Testis (tissue), 3 donors: Measurements from ENCODE around the gene FARP2. TPM values are rescaled to one million over a fixed set of nuclear protein-coding genes. Genes with fewer than 3 reads are reported as not detected.

ENCODE experiments used
- DNase-seq: peaks from one replicate; pipeline ENCODE4 v3.0.0-alpha.2; 2019
- H3K27ac ChIP-seq, 2 donors: fragments of 200-600 bp; sonication (generic); one replicate each; pipeline ENCODE4 v1.5.1; 2019
- H3K27me3 ChIP-seq: fragments of 200-600 bp; sonication (generic); one replicate; pipeline ENCODE4 v1.5.1; 2019
- H3K36me3 ChIP-seq: fragments of 200-600 bp; sonication (generic); one replicate; pipeline ENCODE4 v1.5.1; 2017; ENCODE audit warnings: low read depth; ENCODE audit errors: missing control alignments
- H3K4me1 ChIP-seq: fragments of 200-600 bp; sonication (generic); one replicate; pipeline ENCODE4 v1.5.1; 2019
- H3K4me3 ChIP-seq, 2 donors: fragments of 200-600 bp; sonication (generic); one replicate each; pipeline ENCODE4 v1.5.1; 2017 to 2019
- H3K9me3 ChIP-seq: fragments of 200-600 bp; sonication (generic); one replicate; pipeline ENCODE4 v1.5.1; 2017
- CTCF ChIP-seq, 3 experiments: fragments of 450-650 bp in 2 of 3; fragments of 200-600 bp in 1 of 3; sonication (generic) in 1 of 3; IDR thresholded peaks; one replicate each; pipeline ENCODE4 v1.5.1; 2016 to 2019; ENCODE audit warnings: antibody characterized with exemption in 3 of 3, mild to moderate bottlenecking in 2 of 3, moderate library complexity in 1 of 3
- POLR2A ChIP-seq: fragments of 450-650 bp; IDR thresholded peaks from one replicate; pipeline ENCODE4 v1.6.1; 2017; ENCODE audit warnings: antibody characterized with exemption, mild to moderate bottlenecking, moderate library complexity
- WGBS, 2 donors: methylation state at CpG; one replicate each; pipeline ENCODE4 v1.1.5; 2018; 5-methylcytosine and 5-hydroxymethylcytosine counted together
- intact Hi-C: fragments of 100-400 bp; cut with DNase I; formaldehyde crosslinking; loops from one replicate; pipeline ENCODE4 v1.15.1; 2023; ENCODE audit warnings: low total_unique reads
- polyA plus RNA-seq: library from polyadenylated mRNA; stranded (reverse); fragments of 350-450 nt; fragmentation: Illumina TruSeq; extraction: RNeasy Lipid Tissue Mini Kit (QIAGEN cat#74804); gene quantifications from one replicate; pipeline ENCODE4 v1.2.3, GENCODE V29; 2014; ENCODE audit warnings: low read depth, low replicate concordance; ENCODE audit not compliant: insufficient read depth
- total RNA-seq, 2 donors: library from RNA; depleted of rRNA; stranded (reverse); fragments of >200 nt; gene quantifications; one replicate each; pipeline ENCODE4 v1.2.3, GENCODE V29; 2016

The FARP2 gene
- total and polyA plus RNA-seq, 3 donors from 2014 or later, result 69.8 to 145 (median 78.1) TPM

DNA sequence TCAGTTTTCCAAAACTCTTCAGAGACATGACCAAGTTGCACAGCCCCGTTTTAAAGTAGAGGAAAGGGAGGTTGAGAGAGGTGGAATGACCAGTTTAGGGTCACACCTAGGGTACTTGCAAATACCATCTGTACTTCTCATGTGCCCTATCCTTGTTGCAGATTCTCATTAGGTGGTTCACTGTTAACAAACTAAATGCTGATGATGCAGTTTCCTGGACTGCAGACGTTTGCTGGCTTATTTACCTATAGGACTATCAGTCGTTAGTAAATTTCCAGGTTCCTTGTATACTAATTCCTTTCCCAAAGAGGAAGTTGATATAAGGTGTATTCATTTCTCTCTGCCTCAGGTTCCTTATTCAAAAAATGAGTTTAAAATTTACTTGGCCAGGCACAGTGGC is 1.4 kb downstream of the FARP2 start:
- WGBS, 2 donors, result 37 to 38% methylated on average over 3 of the region's 3 CpGs
- no peak for TF ChIP-seq CTCF (IDR thresholded peaks at IDR 0.05)
- no peak for TF ChIP-seq POLR2A
- Histone ChIP-seq H3K4me3 (no peak overlapping the region), H3K27me3 (no peaks in the 10 kb centered on the region), H3K9me3 (no peaks in the 10 kb centered on the region), H3K36me3 (no peaks in the 10 kb centered on the region), H3K27ac (no peak overlapping the region), H3K4me1 (peaks cover 16% of the 10 kb centered on the region)
- DNase-seq, result no peak
- intact Hi-C loops, result no loop called here

DNA sequence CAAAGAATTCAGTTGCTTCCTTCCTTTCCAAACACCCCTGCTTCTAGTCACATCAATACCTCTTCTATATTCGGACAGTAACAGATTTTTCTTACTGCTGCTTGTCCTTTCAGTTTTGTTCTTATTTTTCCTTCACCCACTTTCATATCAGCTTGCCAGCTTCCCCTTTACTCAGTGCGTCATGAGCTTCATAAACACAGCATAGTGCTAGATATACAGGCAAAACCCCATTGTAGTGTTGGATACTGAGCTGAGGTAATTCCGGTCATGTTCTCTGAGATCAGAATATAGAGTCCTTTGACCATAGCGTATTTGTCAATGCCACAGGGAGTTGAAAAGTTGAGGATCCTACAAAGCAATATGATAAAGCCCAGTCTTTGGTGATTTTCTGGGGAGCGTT is 2.4 kb downstream of the FARP2 start:
- no peak for DNase-seq
- WGBS, 2 donors, result 74 to 78% methylated on average over 5 of the region's 5 CpGs
- H3K36me3 ChIP-seq, result no peaks in the 10 kb centered on the region
- no peaks in the 10 kb centered on the region for H3K9me3 ChIP-seq
- TF ChIP-seq CTCF (IDR thresholded peaks at IDR 0.05) (no peak), POLR2A (no peak)
- no peak overlapping the region for H3K4me3 ChIP-seq
- intact Hi-C loops, result no loop called here
- H3K4me1 ChIP-seq, result peaks cover 24% of the 10 kb centered on the region
- no peaks in the 10 kb centered on the region for H3K27me3 ChIP-seq
- no peak overlapping the region for H3K27ac ChIP-seq

DNA sequence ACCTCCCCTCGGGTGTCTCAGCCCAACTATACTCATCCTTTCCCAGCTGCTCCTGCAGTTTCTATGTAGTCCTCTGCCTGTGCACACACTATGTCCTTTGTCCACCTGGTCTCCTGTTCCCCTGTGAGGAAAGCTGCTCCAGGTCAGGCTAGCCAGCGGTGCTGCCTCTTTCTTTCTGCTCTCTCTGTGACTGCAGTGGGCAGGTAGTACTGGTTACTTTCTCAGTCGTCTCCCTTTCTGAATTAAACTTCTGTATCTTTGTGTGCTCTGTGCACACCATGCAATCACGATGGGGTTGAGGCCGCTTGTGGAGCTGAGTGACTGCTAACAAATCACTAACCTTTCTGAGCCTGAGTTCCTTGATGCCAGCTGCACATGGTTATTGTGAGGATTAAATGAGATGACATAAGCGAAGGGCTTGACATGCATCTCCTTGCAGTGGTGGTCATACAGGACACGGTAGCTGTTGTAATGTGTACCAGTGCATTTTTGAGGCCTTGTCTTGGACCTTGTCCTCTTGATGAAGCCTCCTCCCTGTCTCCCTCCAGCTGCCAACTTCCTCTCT is 3.5 kb downstream of the FARP2 start:
- Histone ChIP-seq H3K36me3 (no peaks in the 10 kb centered on the region), H3K27me3 (no peaks in the 10 kb centered on the region), H3K27ac (no peak overlapping the region), H3K9me3 (no peaks in the 10 kb centered on the region), H3K4me3 (no peak overlapping the region), H3K4me1 (peaks cover 29% of the 10 kb centered on the region)
- DNase-seq, result no peak
- intact Hi-C loops, result no loop called here
- TF ChIP-seq POLR2A, result no peak
- TF ChIP-seq CTCF (IDR thresholded peaks at IDR 0.05), result no peak
- WGBS, 2 donors, result 76 to 82% methylated on average over 7 of the region's 7 CpGs

DNA sequence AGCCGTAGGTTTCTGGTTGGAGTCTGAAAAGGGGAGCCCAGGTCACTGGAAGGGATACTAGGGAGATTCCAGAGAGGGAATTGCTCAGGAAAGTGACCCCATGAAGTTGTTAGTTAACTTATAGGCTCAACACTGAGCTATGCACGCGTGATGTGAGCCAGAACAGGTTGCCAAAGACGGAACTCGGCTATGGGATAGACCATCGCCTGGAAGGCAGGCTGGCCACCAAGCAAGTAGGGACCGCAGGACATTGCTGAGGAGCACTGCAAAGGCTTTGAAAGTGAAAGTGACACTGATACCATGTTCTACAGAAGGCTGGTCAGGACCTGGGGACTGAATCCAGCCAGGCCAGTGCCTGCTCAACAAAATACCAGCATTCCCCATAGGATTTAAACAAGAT is 7.3 kb downstream of the FARP2 start:
- TF ChIP-seq POLR2A, result no peak
- no peak for TF ChIP-seq CTCF (IDR thresholded peaks at IDR 0.05)
- peaks cover 18% of the 10 kb centered on the region for H3K4me1 ChIP-seq
- no peaks in the 10 kb centered on the region for H3K9me3 ChIP-seq
- no peak overlapping the region for H3K4me3 ChIP-seq
- 58 to 68% methylated on average over 7 of the region's 7 CpGs for WGBS, 2 donors
- peak overlapping the region in 1 of 2 donors; percentile 3 for H3K27ac ChIP-seq
- no peaks in the 10 kb centered on the region for H3K36me3 ChIP-seq
- no peak for DNase-seq
- H3K27me3 ChIP-seq, result no peaks in the 10 kb centered on the region
- intact Hi-C loops, result no loop called here

DNA sequence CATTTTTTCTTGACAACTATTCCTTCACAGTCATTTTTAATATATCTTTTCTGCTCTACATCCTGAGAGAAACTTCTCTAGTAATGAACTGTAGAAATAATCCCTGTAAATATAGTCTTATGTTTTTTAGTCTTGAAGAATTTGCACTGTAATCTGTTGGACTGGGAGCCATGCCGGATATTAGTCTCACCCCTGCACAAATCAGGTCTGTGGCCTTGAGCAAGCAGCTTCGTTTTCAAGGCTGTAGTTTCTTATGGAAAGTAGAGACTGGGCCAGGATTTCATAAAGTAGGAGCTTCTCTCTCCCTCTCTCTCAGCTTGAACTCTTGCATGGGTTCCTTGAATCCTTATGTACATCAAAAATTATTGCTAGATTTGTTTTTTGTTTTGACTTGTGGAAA is 8.7 kb downstream of the FARP2 start:
- intact Hi-C loops, result no loop called here
- 23 to 32% methylated on average over 2 of the region's 2 CpGs for WGBS, 2 donors
- Histone ChIP-seq H3K4me1 (peaks cover 18% of the 10 kb centered on the region), H3K9me3 (no peaks in the 10 kb centered on the region), H3K4me3 (no peak overlapping the region), H3K27me3 (no peaks in the 10 kb centered on the region), H3K36me3 (no peaks in the 10 kb centered on the region), H3K27ac (peak overlapping the region in 1 of 2 donors; percentile 25)
- no peak for TF ChIP-seq CTCF (IDR thresholded peaks at IDR 0.05)
- TF ChIP-seq POLR2A, result no peak
- peak; percentile 51 for DNase-seq
